ACC112 (cell line): Measurements from ENCODE around the gene PIGN.
"Not testable (repeated sequence)": the region's sequence is repeated elsewhere in the genome, so short reads cannot be mapped to it uniquely, and the experiment has no call there.

ENCODE experiments used
- H2AFZ ChIP-seq: fragments of 200-600 bp; sonication (generic); one replicate; pipeline ENCODE4 v1.6.0; 2017; ENCODE audit warnings: antibody characterized with exemption, low read length; ENCODE audit not compliant: unreplicated experiment
- H3K27ac ChIP-seq: fragments of 200-600 bp; sonication (generic); 2 replicates; pipeline ENCODE4 v1.5.1; 2014; ENCODE audit warnings: low read depth, mild to moderate bottlenecking, antibody characterized with exemption, low read length, moderate library complexity
- H3K27me3 ChIP-seq: fragments of 200-600 bp; sonication (generic); 2 replicates; pipeline ENCODE4 v1.6.1; 2014; ENCODE audit warnings: mild to moderate bottlenecking, antibody characterized with exemption, low read length, moderate library complexity, mixed read lengths; ENCODE audit not compliant: insufficient read depth
- H3K36me3 ChIP-seq: fragments of 200-600 bp; sonication (generic); 2 replicates; pipeline ENCODE4 v1.6.1; 2016; ENCODE audit warnings: mild to moderate bottlenecking, antibody characterized with exemption, low read length, moderate library complexity, mixed read lengths; ENCODE audit not compliant: insufficient read depth
- H3K4me1 ChIP-seq: fragments of 200-600 bp; sonication (generic); one replicate; pipeline ENCODE4 v1.6.1; 2016; ENCODE audit warnings: low read length, mixed read lengths; ENCODE audit not compliant: insufficient read depth, unreplicated experiment, control insufficient read depth
- H3K4me3 ChIP-seq: fragments of 200-600 bp; sonication (generic); 2 replicates; pipeline ENCODE4 v1.5.1; 2014; ENCODE audit warnings: mild to moderate bottlenecking, low read depth, low read length
- H3K79me2 ChIP-seq: fragments of 200-600 bp; sonication (generic); one replicate; pipeline ENCODE4 v1.6.0; 2016; ENCODE audit warnings: low read length; ENCODE audit not compliant: control insufficient read depth, unreplicated experiment, insufficient read depth

Gene PIGN

DNA sequence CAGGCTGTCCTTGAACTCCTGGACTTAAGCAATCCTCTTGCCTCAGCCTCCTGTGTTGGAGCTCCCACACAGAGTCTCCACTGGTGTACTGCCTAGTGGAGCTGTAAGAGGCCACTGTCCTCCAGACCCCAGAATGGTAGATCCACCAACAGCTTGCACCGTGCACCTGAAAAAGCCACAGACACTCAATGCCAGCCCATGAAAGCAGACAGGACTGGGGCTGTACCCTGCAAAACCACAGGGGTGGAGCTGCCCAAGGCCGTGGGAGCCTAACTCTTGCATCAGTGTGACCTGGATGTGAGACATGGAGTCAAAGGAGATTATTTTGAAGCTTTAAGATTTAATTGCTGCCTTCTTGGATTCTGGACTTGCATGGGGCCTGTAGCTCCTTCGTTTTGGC is 152.6 kb downstream of the PIGN start:
- not testable (repeated sequence) for H2AFZ ChIP-seq, H3K4me3 ChIP-seq, H3K27me3 ChIP-seq, H3K4me1 ChIP-seq, H3K27ac ChIP-seq, H3K36me3 ChIP-seq, H3K79me2 ChIP-seq

DNA sequence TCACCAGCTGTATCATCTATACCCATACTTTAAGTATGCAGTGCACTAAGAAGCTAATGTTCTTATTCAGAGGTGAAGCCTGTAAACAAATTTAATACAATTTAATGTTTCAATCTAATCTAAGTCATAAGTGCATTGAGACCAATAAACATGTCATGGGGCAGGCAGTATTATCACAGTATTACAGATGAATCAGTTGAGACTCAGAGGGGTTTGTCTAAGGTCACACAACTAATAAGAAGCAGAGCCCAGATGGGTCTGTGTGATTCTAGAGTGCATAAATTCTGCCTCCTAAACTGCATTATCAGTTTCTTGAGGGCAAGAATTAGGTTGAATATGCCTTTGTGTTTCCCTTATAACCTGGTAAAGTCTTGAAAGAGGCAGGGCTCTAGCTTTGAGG is 153.1 kb downstream of the PIGN start:
- no peaks in the 10 kb centered on the region for H3K27me3 ChIP-seq
- H3K79me2 ChIP-seq = no peaks in the 10 kb centered on the region
- no peak overlapping the region for H3K27ac ChIP-seq
- no peaks in the 10 kb centered on the region for H3K4me1 ChIP-seq
- H2AFZ ChIP-seq = no peak overlapping the region
- no peak overlapping the region for H3K4me3 ChIP-seq
- no peaks in the 10 kb centered on the region for H3K36me3 ChIP-seq

DNA sequence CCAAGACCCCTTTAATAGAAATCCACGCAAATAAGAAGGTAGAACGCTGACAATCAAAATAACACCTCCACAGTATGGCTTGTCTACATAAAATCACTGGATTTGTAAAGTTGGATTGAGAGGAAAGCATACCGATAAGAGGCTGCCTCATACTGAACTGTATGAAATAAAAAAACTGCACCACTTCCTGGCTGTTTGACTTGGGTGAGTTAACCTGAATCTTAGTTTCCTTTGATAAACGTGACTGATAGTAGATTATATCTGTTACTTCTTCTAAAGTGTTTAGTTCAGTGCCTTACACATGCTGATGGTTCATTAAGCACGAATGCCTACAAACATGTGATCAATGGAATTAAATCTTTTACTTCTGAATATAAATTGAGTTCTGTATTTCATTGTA is 153.6 kb downstream of the PIGN start:
- H3K79me2 ChIP-seq = no peaks in the 10 kb centered on the region
- H3K27ac ChIP-seq = no peak overlapping the region
- no peak overlapping the region for H2AFZ ChIP-seq
- H3K36me3 ChIP-seq = no peaks in the 10 kb centered on the region
- H3K4me3 ChIP-seq = no peak overlapping the region
- no peaks in the 10 kb centered on the region for H3K27me3 ChIP-seq
- no peaks in the 10 kb centered on the region for H3K4me1 ChIP-seq

DNA sequence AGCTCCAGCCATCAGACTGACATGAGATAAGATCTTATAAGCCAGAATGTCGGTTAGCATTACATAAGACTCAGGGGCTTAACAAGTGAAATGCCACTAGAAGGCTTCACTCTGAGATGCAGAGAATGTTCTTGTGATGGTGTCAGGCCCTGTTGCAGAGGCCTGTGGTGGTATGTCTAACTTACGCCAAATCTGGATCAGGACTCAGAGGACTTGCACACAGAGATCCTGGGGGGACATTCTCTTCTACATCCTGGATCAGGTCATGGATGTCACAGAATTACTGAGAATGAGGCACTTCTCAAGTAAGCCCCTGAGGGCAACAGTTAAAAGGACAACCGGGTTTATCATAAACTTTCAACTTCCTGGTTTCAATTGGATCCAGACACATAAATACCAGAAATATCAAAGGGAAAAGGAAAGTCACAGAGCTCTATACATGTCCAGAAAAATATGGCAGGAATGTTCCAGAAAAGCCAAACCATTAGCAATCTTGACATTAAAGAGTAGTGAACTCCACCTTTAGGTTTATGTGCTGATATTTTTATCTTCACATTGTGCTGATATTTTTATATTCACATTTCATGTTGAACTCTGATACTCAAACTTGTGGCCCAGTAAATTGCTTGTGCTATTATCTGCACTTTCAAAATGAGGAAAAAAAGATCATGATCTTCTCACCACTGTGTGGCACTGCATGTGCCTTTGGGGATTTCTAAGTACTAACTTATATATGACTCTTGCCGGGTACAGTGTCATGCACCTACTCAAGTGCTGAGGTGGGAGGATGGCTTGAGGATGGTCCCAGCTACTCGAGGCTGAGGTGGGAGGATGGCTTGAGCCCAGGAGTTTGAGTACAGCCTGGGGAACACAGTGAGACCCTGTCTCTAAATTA is 156.5 kb downstream of the PIGN start:
- H3K36me3 ChIP-seq = no peaks in the 10 kb centered on the region
- H3K4me3 ChIP-seq = no peak overlapping the region
- no peak overlapping the region for H2AFZ ChIP-seq
- H3K4me1 ChIP-seq = peaks cover 7% of the 10 kb centered on the region
- no peak overlapping the region for H3K27ac ChIP-seq
- no peaks in the 10 kb centered on the region for H3K79me2 ChIP-seq
- no peaks in the 10 kb centered on the region for H3K27me3 ChIP-seq

- Histone ChIP-seq H2AFZ (no peak overlapping the region), H3K4me1 (peaks cover 7% of the 10 kb centered on the region), H3K27me3 (no peaks in the 10 kb centered on the region), H3K79me2 (no peaks in the 10 kb centered on the region), H3K27ac (no peak overlapping the region), H3K36me3 (no peaks in the 10 kb centered on the region), H3K4me3 (no peak overlapping the region)
These were observed 158.1 kb downstream of the PIGN start for GRCh38 chr18:62028715-62029114.

GRCh38 chr18:62027914-62028520 is 158.8 kb downstream of the PIGN start:
- Histone ChIP-seq H2AFZ (no peak overlapping the region), H3K79me2 (no peaks in the 10 kb centered on the region), H3K27ac (no peak overlapping the region), H3K4me1 (peaks cover 7% of the 10 kb centered on the region), H3K36me3 (no peaks in the 10 kb centered on the region), H3K27me3 (no peaks in the 10 kb centered on the region), H3K4me3 (no peak overlapping the region)

GRCh38 chr18:62026586-62026985 is 160.3 kb downstream of the PIGN start:
- no peaks in the 10 kb centered on the region for H3K27me3 ChIP-seq
- H3K27ac ChIP-seq = peak overlapping the region; percentile 25; the same call in 1 of the 2 replicates
- H2AFZ ChIP-seq = no peak overlapping the region
- no peaks in the 10 kb centered on the region for H3K79me2 ChIP-seq
- H3K4me3 ChIP-seq = no peak overlapping the region
- no peaks in the 10 kb centered on the region for H3K36me3 ChIP-seq
- peaks cover 7% of the 10 kb centered on the region for H3K4me1 ChIP-seq

GRCh38 chr18:62024983-62025382 is 161.9 kb downstream of the PIGN start:
- peaks cover 7% of the 10 kb centered on the region for H3K4me1 ChIP-seq
- no peak overlapping the region for H3K27ac ChIP-seq
- H3K79me2 ChIP-seq = no peaks in the 10 kb centered on the region
- H3K27me3 ChIP-seq = no peaks in the 10 kb centered on the region
- no peak overlapping the region for H2AFZ ChIP-seq
- H3K36me3 ChIP-seq = no peaks in the 10 kb centered on the region
- H3K4me3 ChIP-seq = no peak overlapping the region

DNA sequence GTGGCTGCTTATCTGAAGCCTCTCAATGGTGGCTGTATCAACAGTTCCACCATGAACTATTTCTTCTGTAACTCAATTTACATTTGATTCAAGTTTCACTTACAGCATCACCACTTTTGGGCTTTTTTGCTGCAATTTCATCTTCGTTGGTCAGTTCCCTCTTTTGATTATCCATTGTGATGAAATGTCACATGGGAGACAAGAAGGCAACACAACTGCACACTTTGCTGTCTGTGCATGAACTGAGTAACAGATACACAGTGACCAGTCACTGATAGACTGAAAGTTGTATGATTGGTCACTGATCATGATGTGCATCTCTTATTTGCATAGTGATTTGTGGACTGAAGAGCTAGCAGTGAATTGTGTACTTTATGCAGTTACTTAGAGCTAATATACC is 163.3 kb downstream of the PIGN start:
- Histone ChIP-seq H3K79me2 (no peaks in the 10 kb centered on the region), H2AFZ (no peak overlapping the region), H3K27me3 (no peaks in the 10 kb centered on the region), H3K4me1 (peaks cover 7% of the 10 kb centered on the region), H3K27ac (no peak overlapping the region), H3K36me3 (no peaks in the 10 kb centered on the region), H3K4me3 (no peak overlapping the region)

DNA sequence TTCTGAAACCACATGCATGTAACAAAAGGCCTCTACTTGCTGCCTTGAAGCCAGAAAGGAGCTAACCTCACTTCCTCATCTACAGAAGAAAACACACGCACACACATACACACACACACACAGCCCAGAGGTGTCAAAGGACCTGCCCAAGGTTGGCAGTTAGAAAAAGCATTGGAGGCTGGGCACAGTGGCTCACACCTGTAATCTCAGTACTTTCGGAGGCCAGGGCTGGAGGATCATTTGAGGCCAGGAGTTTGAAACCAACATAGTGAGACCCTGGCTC is 168.2 kb downstream of the PIGN start:
- Histone ChIP-seq H3K79me2 (no peaks in the 10 kb centered on the region), H3K4me1 (no peaks in the 10 kb centered on the region), H3K4me3 (no peak overlapping the region), H3K27me3 (no peaks in the 10 kb centered on the region), H2AFZ (no peak overlapping the region), H3K27ac (no peak overlapping the region), H3K36me3 (no peaks in the 10 kb centered on the region)

DNA sequence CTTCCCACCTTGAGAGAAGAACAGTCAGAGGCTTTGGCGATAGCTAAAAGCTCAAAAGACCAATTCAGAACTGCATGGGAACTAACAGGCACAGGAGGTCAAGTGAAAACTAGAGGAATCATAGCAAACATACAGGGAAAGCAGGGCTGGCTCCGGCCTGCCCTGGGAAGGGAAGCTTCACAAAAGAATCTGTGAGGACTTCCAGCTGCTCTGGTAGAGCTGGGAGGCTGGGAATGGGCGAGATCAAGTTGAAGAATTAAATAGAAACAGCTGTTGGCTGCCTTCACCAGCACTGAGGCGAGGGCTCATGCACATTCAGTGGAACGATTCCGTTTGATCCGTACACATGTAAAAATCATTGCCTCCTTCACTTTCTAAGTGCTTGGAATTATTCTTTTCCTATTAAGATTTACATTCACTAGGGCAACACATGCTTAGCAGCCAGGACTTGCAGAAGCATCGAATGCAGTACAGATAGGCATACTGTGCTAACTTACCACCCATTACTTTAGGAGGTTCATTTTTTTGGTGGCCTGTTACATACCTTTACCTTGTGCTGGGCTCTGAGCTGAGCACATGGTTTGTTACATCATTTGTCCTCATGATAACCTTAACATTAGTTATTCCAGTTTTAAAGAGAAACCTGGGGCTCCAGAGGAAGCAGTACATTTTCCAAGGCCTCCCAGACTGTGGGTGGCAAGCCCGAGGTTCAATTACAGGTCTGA is 168.7 kb downstream of the PIGN start:
- Histone ChIP-seq H2AFZ (peak overlapping the region; percentile 38), H3K27ac (no peak overlapping the region), H3K36me3 (no peaks in the 10 kb centered on the region), H3K4me1 (no peaks in the 10 kb centered on the region), H3K4me3 (no peak overlapping the region), H3K79me2 (no peaks in the 10 kb centered on the region), H3K27me3 (no peaks in the 10 kb centered on the region)
